Ascending aorta (tissue), 2 donors: Measurements from ENCODE around the gene USF3. TPM values are rescaled to one million over a fixed set of nuclear protein-coding genes. Genes with fewer than 3 reads are reported as not detected.

Experiments used
- DNase-seq, 2 donors: peaks; one replicate each; pipeline ENCODE4 v3.0.0-alpha.2; 2019; ENCODE audit warnings: low spot score in 2 of 2
- H3K27ac ChIP-seq, 2 donors: fragments of 200-600 bp; sonication (generic); one replicate each; pipeline ENCODE4 v1.5.1; 2016 to 2017; ENCODE audit warnings: mild to moderate bottlenecking in 1 of 2
- H3K27me3 ChIP-seq: fragments of 200-600 bp; sonication (generic); one replicate; pipeline ENCODE4 v1.5.1; 2017
- H3K36me3 ChIP-seq, 2 donors: fragments of 200-600 bp; sonication (generic); one replicate each; pipeline ENCODE4 v1.5.1; 2016
- H3K4me1 ChIP-seq, 2 donors: fragments of 200-600 bp; sonication (generic); one replicate each; pipeline ENCODE4 v1.5.1; 2016 to 2017; ENCODE audit warnings: mild to moderate bottlenecking in 1 of 2
- H3K4me3 ChIP-seq, 2 donors: fragments of 200-600 bp; sonication (generic); one replicate each; pipeline ENCODE4 v1.5.1; 2016 to 2017; ENCODE audit warnings: mild to moderate bottlenecking in 1 of 2
- H3K9me3 ChIP-seq, 2 donors: fragments of 200-600 bp; sonication (generic); one replicate each; pipeline ENCODE4 v1.5.1; 2016
- intact Hi-C: fragments of 100-400 bp; cut with DNase I; formaldehyde crosslinking; loops from one replicate; pipeline ENCODE4 v1.15.1; 2023
- total RNA-seq: library from RNA; depleted of rRNA; stranded (reverse); fragments of >200 nt; gene quantifications from one replicate; pipeline ENCODE4 v1.1.0, GENCODE V29; 2016
- TF ChIP-seq, protein P1 (sequence below), 3 experiments: fragments of 200-600 bp in 2 of 3; fragments of 450-650 bp in 1 of 3; sonication (generic) in 2 of 3; IDR thresholded peaks; one replicate each; pipeline ENCODE4 v1.5.1; 2016 to 2019; ENCODE audit warnings: antibody characterized with exemption in 3 of 3, mild to moderate bottlenecking in 1 of 3, moderate library complexity in 1 of 3

USF3 gene
- total RNA-seq, 1 donor from 2014 or later, result 16.1 TPM

DNA sequence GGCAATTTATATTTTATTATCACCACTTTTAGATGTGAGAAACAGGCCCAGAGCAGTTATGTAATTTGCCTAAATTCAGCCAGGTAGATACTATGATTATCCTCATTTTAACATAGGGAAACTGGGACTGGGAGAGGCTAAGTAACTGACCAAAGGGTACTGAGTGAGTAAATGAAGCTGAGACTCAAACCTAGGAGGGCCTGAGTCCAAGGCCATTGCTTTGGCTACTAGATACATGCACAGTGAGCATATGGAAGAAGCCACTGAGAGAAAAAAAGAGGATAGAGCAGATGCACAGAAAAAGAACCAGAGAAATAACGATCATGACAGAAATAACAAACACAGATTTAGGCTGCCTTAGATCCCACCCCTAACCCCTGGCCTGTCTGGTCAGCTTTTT is 33.6 kb downstream of the USF3 start:
- TF ChIP-seq, protein P1, sequence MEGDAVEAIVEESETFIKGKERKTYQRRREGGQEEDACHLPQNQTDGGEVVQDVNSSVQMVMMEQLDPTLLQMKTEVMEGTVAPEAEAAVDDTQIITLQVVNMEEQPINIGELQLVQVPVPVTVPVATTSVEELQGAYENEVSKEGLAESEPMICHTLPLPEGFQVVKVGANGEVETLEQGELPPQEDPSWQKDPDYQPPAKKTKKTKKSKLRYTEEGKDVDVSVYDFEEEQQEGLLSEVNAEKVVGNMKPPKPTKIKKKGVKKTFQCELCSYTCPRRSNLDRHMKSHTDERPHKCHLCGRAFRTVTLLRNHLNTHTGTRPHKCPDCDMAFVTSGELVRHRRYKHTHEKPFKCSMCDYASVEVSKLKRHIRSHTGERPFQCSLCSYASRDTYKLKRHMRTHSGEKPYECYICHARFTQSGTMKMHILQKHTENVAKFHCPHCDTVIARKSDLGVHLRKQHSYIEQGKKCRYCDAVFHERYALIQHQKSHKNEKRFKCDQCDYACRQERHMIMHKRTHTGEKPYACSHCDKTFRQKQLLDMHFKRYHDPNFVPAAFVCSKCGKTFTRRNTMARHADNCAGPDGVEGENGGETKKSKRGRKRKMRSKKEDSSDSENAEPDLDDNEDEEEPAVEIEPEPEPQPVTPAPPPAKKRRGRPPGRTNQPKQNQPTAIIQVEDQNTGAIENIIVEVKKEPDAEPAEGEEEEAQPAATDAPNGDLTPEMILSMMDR (IDR thresholded peaks at IDR 0.05), result no peak
- Histone ChIP-seq H3K27ac (no peak overlapping the region), H3K9me3 (no peaks in the 10 kb centered on the region), H3K4me1 (no peaks in the 10 kb centered on the region), H3K4me3 (no peak overlapping the region), H3K36me3 (peaks cover 43 to 75% of the 10 kb centered on the region in 2 donors), H3K27me3 (no peaks in the 10 kb centered on the region)
- DNase-seq, result no peak
- intact Hi-C loops, result no loop called here

DNA sequence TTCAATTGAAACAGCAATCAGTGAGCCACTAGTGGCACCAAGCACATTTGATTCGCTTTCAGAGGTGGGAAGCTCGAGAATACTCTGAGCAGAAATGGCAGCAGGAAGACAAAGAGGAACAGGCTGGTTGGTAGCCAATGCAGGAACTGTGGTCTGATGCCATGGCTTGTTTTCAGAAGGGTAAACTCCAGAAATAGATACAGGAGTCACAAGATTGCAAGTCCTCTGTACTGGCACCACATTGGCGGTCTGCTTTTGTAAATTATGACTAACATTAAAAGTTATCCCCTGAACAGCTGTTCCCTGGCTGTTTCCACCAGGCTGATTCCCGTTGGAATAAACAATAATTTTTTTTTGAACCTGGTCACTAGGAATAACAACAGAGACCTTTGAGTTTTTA is 35.5 kb downstream of the USF3 start:
- H3K27me3 ChIP-seq, result no peaks in the 10 kb centered on the region

DNA sequence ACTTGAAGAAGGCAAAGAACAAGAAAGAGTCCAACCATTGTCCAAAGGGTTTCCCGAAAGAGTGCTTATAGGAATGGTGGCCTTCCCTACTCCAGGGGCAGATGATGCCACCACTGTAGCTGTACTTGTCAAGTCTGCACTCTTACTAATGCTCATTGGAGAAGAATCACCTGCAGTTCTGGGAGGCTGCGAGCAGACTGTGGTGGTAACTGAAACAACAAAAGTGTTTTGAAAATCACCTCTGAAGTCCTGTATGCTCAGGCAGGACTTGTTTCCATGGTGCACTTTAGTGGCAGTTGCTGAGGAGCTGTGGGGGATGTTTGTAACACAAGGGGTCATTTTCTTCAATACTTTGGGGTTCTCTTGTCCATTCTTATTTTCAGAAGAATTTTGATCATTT is 36.0 kb downstream of the USF3 start:
- no peaks in the 10 kb centered on the region for H3K4me1 ChIP-seq
- TF ChIP-seq, protein P1 (IDR thresholded peaks at IDR 0.05), result no peak
- no peaks in the 10 kb centered on the region for H3K27me3 ChIP-seq
- intact Hi-C loops, result no loop called here
- no peak for DNase-seq
- H3K36me3 ChIP-seq, result peaks cover 39 to 89% of the 10 kb centered on the region in 2 donors
- H3K27ac ChIP-seq, result no peak overlapping the region
- no peak overlapping the region for H3K4me3 ChIP-seq
- H3K9me3 ChIP-seq, result no peaks in the 10 kb centered on the region

More for the DNA sequence above, 35.5 kb downstream of the USF3 start:
- TF ChIP-seq, protein P1 (IDR thresholded peaks at IDR 0.05), result no peak
- Histone ChIP-seq H3K4me1 (no peaks in the 10 kb centered on the region), H3K36me3 (peaks cover 39 to 89% of the 10 kb centered on the region in 2 donors), H3K27ac (no peak overlapping the region), H3K9me3 (no peaks in the 10 kb centered on the region), H3K4me3 (no peak overlapping the region)
- no peak for DNase-seq
- intact Hi-C loops, result no loop called here

DNA sequence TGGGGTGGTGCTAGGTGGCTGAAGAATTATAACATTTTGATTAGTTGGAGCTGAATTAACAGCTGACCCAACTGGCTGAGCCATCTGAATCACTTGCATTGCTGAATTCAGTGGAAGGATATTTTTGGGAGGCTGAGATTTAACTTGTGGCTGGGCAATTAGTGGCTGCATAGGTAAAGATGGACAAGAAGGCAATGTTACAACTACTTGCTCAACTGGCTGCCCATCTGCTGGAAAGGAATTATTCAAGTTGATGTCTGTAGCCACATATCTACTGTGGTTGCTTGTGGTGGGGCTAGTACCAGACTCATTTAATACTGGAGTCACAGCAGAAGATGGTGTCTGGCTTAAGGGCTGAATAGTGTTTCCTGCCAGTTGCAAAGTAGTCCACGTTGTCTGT is 36.4 kb downstream of the USF3 start:
- Histone ChIP-seq H3K36me3 (peaks cover 39 to 88% of the 10 kb centered on the region in 2 donors), H3K27me3 (no peaks in the 10 kb centered on the region), H3K9me3 (no peaks in the 10 kb centered on the region), H3K4me1 (no peaks in the 10 kb centered on the region), H3K27ac (no peak overlapping the region), H3K4me3 (no peak overlapping the region)
- intact Hi-C loops, result no loop called here
- DNase-seq, result no peak
- TF ChIP-seq, protein P1 (IDR thresholded peaks at IDR 0.05), result no peak

DNA sequence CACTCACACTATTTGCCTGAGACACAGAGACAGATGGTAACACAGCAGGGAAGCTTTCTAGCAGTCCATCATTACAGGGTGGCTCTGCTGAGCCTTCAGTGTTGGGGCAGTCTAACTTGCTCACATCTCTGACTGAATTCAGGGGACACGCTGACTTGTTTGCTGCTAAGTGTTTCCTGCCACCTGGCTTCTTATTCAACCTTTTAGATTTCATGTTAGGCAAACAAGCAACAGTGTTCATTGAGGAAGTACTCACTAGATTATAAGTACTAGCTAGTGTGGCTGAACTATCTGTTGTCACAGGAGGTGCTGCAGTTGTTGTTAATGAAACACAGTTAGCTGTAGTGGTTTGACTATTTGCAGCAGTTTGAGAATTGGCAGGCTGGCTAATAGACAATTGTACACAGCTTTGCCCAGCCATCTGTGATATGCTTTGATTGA is 37.3 kb downstream of the USF3 start:
- no peak overlapping the region for H3K27ac ChIP-seq
- H3K27me3 ChIP-seq, result no peaks in the 10 kb centered on the region
- peaks cover 32 to 82% of the 10 kb centered on the region in 2 donors for H3K36me3 ChIP-seq

More for the DNA sequence above, 37.3 kb downstream of the USF3 start:
- Histone ChIP-seq H3K9me3 (no peaks in the 10 kb centered on the region), H3K4me3 (no peak overlapping the region), H3K4me1 (no peaks in the 10 kb centered on the region)
- DNase-seq, result no peak
- TF ChIP-seq, protein P1 (IDR thresholded peaks at IDR 0.05), result no peak
- intact Hi-C loops, result no loop called here
